Endometrial microvascular endothelial cells (primary cell): ENCODE measurements around the gene DNAL1. TPM values are rescaled to one million over a fixed set of nuclear protein-coding genes. Genes with fewer than 3 reads are reported as not detected.

ENCODE experiments used
- in situ Hi-C: cut with HindIII; loops from 2 replicates; pipeline ENCODE4 v1.10.0; 2017; ENCODE audit warnings: low sequenced_read_pairs, low pct_unique_long_range_greater_than_20kb; ENCODE audit errors: inconsistent ontology term
- total RNA-seq: library from RNA; depleted of rRNA; stranded (reverse); fragments of >200 nt; gene quantifications from one replicate; pipeline ENCODE4 v1.2.3, GENCODE V29; 2015; ENCODE audit errors: inconsistent ontology term

The DNAL1 gene
- total RNA-seq, 1 donor from 2014 or later: 3.4 TPM

DNA sequence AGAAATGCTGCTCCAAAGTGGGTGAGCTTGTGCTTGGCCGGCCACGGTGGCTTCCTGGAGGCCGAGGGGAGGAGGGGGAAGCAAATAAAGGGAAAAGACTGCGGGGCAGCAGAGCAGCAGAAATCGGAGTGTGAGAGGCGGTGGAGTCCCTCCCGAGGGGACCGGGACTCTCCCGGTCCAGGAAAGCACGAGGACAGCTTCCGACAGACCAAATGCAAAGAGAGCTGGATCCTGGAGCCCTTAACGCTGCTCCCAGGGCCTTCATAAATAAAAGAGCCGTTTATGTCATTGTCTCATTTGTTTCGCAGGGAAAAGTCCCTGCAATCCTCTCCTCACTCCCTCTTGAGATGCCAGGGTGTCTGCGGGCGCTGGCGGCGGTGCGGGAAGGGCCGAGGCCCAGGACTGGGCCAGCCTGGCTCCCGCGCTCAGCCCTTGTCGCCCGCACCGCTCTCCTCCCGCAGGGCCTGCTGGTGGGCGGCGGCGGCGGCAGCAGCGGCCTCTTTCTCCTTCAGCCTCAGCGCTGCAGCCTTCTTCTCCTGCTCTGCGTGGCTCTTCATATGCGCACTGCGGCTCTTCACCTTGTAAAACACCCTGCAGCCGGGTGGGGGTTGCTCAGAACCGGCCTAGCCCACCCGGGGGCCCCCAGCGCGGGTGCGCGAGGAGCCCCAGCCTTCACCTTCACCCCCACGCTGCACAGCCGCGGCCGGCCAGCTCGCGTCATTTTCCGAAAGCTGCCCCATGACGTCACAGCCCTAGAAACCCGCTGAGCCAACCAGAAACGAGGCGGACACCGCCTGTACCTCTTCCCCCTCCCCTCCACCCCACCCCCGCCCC, 73.8 kb downstream of the DNAL1 start:
- in situ Hi-C loops: no loop called here

DNA sequence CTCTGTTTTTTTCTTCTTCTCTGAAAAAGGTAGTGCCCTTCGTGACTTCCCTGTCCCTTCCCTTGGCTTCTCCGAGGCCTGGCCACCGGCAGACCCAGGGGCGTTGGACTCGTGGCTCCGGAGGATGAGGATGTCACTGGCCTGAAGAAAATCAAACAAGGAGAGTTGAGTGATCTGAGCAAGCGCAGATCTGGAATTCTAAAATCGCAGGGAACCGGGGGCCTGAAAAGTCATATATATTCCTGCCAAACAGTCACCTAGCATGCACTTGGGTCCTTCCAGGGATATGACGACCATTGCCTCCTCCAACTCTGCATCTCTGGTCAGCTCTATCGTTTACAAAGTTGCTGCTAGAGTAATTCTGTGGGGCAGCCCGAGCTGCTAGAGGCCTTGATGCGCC, 74.6 kb downstream of the DNAL1 start:
- in situ Hi-C loops: no loop called here

DNA sequence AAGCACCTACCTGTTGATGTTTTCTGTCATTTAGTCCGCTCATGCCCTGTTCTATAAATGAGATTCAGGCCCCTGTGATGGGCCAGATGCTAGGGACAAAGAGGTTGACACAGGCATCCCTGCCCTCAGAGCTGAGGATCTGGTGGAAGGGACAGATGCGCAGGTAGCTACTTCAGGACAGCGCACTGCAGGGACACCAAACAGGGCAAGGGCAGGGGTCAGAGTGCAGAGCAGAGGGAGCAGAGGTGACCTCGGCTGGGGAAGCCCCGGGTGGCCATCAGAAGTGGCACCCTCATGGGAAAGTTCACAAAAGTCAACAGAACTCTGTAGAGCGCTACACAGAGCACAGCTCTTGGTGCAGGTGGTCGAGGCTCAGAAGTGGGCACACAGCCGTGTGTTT, 75.0 kb downstream of the DNAL1 start:
- in situ Hi-C loops: no loop called here

DNA sequence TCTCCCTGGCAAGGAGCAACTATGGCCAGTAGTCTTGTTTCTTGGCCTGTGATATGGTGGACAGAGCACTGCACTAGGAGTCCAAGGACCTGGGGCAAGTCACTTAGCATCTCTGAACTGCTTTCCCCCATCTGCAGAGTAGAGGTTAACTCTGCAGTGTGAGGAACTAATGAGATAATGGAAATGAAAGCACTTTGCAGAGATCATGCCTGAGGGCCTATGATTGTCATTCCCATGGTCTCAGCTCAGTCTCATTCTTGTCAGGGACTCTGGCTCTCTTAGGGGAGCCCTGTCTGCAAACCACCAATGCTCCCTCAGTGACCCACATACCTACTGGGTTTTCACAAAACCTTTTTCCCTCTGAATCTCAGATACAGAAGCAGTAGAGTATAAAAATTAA, 75.8 kb downstream of the DNAL1 start:
- in situ Hi-C loops: no loop called here

DNA sequence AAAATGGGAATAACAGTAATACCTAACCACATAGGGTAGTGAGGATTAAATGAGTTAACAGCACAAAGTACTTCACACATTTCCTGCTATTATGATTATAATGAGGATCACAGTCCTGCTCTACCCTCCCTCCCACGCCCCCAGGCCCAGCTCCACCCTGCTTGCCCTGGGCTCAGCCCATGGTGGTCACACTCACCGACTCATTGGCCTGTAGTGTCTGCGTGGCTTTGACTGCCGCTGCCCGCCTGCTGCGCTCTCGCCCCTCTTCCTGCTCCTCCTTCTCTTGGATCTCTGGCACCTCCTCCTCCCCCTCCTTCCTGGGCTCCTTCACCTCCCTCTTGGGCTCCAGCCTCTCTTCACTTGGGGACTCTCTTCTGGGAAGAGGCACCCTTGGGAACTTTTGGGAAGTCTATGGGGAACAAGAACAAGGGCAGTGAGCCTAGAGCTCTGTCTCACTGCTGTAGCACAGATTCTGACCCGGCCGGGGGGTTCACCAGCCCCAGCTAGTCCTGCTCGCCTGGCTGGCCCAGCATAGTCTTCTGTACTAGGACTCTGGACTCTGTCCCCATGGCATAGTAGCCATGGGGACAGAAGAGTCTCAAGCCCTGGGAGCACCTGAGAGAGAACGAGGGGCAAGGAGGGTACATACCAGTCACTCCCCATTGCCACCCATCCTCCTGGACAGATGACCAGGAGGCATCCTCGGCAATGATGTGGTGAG, 76.5 kb downstream of the DNAL1 start:
- in situ Hi-C loops: no loop called here

DNA sequence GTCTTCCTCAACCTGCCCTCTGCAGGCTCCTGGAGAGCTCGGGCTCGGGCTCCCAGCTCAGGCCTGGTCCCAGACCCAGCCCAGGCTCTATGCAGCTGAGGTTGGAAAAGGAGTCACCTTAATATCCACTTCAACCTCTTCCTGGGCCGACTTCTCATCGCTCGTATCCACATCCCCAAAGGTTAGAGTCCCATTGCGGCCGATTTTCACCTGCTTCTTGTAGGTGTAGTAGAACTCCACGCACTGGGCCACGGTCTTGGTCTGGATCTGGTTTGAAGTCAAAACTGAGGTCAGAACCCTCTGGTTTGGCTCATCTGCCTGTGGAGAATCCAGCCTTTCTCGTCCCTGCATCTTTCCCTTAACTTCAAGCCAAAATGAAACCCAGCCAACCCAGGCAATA, 77.8 kb downstream of the DNAL1 start:
- in situ Hi-C loops: no loop called here

DNA sequence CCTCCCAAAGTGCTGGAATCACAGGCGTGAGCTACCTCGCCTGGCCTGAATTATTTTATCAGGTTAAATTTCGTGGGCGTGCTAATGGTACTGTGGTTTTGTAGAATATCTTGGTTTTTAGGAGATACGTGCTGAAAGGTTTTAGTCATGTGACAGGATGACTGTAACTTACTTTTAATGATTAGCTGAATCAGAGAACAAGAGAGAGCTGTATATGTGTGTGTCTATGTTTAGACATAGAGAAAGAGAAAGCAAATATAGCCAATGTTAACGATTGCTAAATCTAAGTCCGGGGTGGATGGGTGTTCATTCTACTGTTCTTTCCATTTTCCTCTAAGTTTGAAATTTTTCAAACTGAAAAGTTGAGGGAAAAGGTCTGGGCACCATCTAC, 78.6 kb downstream of the DNAL1 start:
- in situ Hi-C loops: no loop called here

DNA sequence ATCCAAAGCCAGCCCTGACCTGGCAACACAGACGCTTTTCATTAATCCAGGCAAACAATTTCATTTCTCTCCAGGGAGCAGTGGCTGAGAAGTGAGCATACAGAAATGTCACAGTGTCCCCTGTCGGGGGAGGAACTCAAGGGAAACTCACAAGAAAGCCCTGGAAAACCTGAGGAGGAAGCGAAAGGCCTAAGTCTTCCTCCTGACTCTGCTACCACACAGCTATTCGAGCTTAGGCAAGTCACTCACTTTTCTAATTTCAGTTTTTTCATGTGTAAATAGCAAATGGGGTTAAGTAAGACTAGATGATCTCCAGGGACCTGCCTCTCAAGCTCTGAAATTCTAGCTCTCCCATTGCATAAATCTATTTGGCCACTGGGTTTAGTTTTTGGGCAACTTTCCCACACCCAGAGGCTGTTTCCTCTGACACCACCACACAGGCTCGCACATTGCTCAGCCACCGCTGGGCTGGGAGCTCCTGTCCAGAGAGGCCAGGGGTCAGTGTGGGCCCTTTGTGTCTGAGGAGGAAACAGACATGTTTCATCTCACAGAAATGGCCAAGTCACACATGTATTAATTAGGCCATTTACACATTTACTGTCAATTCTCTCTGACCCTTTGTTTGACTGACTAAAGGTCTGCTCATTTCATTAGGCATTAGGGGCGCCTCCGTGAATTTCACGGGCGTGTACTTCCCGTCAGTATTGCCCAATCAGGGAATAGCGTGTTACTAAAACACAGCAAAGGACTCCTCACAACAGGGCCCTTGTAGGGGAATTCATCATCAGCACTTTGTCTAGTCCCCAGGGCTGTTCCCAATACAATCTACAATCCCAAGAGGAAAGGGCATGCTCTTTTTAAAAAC, 79.2 kb downstream of the DNAL1 start:
- in situ Hi-C loops: no loop called here

DNA sequence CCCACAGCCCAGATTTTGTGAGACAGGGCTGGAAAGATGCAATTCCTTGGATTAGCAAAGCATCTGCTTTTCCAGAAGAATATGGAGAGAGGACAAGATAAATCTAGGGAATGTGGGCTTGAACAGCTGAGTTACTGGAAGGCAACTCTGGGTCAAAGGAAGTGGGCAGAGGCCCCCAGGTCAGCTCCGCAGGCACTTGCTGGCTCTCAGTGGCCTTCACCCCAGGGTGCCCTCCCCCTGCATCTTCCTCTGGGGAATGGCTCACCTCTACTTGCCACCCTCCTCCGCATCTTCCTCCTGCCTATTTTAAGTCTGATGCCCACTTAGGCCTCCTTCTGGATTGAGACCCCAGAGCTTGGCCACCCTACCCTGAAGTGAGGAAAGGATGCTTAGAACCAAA, 79.9 kb downstream of the DNAL1 start:
- in situ Hi-C loops: no loop called here

DNA sequence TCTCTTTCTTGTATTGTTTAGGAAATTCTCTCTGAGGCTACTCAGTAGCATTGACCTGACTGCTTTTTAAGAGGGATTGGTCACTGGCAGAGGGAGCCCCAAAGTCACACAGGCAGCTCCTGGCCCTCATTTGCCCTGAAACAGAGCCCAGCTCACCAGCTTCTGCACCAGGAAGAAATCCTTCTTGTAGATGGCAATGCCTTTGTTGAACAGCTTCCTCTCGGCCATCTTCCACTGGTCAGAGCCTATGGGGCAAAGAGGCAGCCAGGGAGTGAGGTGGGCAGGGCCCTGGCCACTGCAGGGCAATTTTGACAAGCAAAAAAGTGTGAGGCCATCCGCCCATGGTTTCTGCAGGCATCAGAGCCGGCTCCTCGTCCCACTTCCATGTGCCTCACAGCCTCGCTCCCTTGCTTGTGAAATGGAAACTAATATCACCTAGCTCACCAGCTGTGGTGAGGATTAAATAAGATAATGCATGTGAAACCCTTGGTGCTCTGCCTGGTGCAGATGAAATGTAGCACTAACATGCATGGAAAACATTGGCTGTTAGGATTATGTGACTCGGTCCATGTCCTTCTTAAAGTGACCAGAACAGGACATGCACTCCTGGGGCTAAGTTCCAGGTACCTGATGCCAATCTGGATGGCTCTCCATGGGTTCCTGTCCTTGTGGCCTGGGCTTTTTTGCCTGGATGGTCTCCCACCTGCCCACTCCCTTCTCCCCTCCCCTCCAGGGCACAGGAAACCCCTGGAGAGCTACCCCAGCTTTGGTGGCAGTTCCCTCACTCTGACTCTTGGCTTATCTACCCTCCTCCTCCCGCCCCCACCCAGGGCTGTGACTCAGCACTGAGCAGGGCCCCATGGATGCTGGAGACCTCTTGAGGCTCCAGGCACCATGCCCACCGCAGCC, 80.6 kb downstream of the DNAL1 start:
- in situ Hi-C loops: no loop called here

DNA sequence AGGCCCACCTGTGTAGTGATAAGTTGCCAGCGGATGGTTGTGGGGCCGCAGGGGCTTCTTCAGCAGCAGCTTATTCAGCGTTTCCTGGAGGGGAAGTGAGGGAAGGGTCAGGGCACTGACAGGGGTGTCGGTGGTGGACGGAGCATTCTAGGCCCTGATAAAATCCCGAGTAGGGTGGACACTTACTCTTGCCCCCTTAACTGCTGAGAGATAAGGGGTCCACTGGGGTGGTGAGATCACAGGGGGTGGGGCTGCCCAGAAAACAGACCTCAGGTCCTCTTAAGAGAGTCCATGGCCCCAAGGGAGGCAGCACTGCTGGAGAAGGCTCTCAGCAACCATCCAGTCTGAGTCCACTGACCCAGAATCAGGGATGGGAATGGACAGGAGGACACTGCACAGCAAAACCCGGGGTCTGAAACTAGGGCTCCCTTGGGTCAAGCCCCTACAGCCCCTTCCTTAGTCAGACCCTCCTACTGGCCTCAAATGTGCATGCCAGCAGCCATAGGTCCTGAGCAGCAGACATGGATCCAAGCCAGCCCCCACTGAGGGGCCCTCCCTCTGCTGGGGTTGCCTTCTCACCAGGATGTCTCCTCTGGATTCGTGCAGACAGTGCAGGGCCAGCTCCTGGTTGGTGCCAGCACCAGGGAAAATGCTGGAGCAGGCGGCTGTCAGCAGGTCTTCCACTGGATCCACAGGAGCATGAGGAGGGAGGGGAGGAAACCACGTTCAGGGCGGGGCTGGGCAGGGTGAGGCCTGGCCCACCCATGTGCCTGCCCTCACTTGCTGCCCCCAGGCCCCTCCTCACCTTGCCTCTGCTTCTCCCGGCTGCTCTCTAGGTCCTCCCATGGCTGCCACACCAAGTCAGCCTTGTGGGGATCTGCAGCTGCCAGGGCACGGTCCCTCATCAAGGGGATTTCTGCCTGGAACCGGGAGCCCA, 81.5 kb downstream of the DNAL1 start:
- in situ Hi-C loops: no loop called here

DNA sequence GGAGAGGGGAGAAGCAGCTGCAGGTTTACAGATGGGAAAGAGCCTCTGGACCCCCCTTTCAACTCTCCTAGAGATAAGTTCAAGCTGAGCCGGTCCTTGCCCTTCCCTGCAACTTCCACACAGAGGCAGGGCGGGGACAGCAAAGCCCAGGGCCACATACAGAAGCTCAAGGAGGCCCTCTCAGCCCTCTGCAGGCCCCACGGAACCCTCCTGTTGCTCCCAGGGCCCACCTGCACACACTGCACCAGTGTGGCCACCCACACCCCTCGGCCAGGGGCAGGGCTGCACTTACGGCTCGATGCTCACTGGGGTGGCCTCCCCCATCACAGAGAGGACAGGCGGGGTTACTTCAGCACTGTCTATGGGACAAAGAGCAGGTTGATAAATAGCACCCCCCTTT, 82.4 kb downstream of the DNAL1 start:
- in situ Hi-C loops: no loop called here

DNA sequence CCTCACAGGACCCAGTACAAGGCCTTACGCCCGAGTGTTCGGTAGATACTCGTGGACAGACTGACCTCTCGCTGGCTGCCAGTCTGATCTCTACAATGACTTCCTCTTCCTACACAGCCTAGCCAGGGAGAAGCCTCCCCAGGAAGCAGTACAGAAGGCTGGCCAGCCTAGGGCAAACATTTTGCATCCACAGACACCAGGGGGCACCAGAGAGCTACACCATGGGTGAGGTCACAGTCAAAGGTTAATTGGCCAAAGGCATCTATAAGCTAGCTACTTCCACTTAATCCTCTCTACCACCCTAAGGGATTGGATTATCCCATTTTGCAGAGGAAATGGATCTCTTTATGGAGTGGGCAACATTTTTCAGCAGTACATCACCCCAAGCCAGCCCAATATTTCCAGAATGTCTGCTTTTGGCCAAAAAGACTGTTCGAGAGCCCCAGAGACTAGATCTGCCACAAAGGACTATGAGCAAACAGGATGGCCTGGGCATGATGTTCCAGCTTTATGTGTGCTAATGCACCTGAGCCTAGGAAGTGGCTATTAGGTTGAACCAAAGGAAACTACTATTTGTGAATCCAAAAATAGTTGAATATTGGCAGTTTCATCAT, 84.0 kb downstream of the DNAL1 start:
- in situ Hi-C loops: no loop called here

DNA sequence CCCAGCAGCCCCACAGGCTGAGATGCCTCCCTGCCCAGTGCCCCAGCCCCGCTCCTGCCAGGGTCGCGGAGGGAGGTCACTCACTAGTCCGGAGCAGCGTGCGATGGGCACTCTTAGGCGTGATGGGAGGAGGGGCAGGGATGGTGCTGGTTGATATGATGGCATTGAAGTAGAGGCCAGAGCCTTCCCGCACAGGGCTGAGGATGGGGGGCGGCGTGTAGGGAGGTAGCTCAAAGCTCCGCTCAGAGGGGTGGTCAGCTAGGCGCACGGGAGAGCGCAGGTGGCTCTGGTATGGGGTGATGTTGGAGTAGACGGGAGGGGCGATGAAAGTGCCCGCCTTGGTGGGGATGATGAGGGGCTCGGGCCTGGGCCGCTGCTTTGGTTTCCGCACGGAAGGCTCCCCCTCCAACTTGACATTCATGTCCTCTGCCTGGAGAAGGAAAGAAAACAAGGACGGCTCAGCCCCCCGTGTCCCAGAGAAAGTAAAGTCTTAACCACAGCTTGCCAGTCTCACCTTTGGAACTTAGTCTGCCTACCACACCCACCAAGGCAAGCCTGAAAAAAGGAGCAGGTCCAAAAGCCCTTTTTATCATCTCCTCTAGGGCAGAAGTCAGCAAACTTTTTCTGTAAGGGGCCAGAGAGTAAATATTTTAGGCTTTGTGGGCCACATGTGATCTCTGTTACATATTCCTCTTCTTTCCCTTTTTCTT, 84.9 kb downstream of the DNAL1 start:
- in situ Hi-C loops: no loop called here

DNA sequence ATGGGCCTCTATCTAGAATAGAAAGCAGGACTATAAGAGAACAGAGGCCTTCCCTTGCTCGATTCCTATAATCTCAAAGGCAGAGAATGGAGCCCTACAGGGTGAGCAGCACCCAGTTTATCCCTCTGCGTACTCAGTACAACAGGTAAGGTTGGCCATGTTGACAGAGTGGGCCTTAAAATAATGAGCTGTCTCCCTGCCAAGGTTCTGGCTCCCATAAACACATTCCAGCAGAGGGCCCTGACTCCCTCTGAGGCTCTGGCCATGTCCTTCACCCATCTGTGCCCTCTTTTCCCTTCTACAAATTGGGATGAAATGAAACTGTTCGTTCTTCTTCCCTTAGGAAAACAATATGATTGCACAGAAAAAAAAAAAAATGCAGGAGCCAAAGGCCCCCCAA, 86.3 kb downstream of the DNAL1 start:
- in situ Hi-C loops: no loop called here

DNA sequence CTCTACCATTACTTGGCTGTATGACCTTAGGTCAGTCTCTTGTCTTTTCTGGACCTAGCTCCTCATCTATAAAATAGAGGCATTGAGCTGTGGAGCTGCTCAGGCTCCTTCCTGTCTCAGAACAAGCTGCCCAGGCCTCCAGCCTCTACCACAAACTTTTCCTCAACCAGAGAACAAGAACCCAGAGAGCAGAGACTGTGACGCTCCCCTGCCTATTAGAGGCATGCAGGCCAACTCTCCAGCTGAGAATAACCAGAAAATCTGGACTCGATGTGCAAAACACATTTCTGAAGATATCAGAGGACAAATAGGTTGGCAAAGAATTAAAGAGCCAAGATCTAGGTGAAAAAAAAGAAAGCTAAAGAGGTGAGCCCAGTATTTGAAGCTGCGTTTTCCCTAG, 87.2 kb downstream of the DNAL1 start:
- in situ Hi-C loops: no loop called here

DNA sequence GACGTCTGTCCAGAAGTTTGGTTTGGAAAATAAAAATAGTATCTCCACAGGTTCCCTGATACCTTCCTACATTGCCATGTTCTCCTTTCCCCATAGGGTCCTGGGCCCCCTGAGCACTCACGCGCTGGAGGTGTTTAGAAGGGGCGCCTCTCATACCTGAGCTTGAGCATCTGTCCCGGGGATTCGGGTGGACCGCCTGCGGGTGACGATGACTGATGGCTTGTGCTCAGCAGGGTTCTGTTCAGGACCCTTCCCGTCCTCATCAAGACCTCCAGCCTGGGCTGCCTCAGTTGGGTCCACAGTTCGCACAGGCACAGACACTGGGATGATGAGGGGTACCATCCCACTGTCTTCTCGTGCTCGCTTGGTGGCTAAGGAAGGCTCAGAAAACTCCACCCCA, 92.1 kb downstream of the DNAL1 start:
- in situ Hi-C loops: no loop called here
